Testis (tissue), 3 donors: ENCODE measurements around the gene PARS2. TPM values are rescaled to one million over a fixed set of nuclear protein-coding genes. Genes with fewer than 3 reads are reported as not detected.
A peak's percentile ranks its signal among the peaks of the same experiment; 100 is the strongest.

Experiments
- DNase-seq: peaks from one replicate; pipeline ENCODE4 v3.0.0-alpha.2; 2019
- H3K27ac ChIP-seq, 2 donors: fragments of 200-600 bp; sonication (generic); one replicate each; pipeline ENCODE4 v1.5.1; 2019
- H3K27me3 ChIP-seq: fragments of 200-600 bp; sonication (generic); one replicate; pipeline ENCODE4 v1.5.1; 2019
- H3K36me3 ChIP-seq: fragments of 200-600 bp; sonication (generic); one replicate; pipeline ENCODE4 v1.5.1; 2017; ENCODE audit warnings: low read depth; ENCODE audit errors: missing control alignments
- H3K4me1 ChIP-seq: fragments of 200-600 bp; sonication (generic); one replicate; pipeline ENCODE4 v1.5.1; 2019
- H3K4me3 ChIP-seq, 2 donors: fragments of 200-600 bp; sonication (generic); one replicate each; pipeline ENCODE4 v1.5.1; 2017 to 2019
- H3K9me3 ChIP-seq: fragments of 200-600 bp; sonication (generic); one replicate; pipeline ENCODE4 v1.5.1; 2017
- CTCF ChIP-seq, 3 experiments: fragments of 450-650 bp in 2 of 3; fragments of 200-600 bp in 1 of 3; sonication (generic) in 1 of 3; IDR thresholded peaks; one replicate each; pipeline ENCODE4 v1.5.1; 2016 to 2019; ENCODE audit warnings: antibody characterized with exemption in 3 of 3, mild to moderate bottlenecking in 2 of 3, moderate library complexity in 1 of 3
- POLR2A ChIP-seq: fragments of 450-650 bp; IDR thresholded peaks from one replicate; pipeline ENCODE4 v1.6.1; 2017; ENCODE audit warnings: antibody characterized with exemption, mild to moderate bottlenecking, moderate library complexity
- WGBS, 2 donors: methylation state at CpG; one replicate each; pipeline ENCODE4 v1.1.5; 2018; 5-methylcytosine and 5-hydroxymethylcytosine counted together
- intact Hi-C: fragments of 100-400 bp; cut with DNase I; formaldehyde crosslinking; loops from one replicate; pipeline ENCODE4 v1.15.1; 2023; ENCODE audit warnings: low total_unique reads
- polyA plus RNA-seq: library from polyadenylated mRNA; stranded (reverse); fragments of 350-450 nt; fragmentation: Illumina TruSeq; extraction: RNeasy Lipid Tissue Mini Kit (QIAGEN cat#74804); gene quantifications from one replicate; pipeline ENCODE4 v1.2.3, GENCODE V29; 2014; ENCODE audit warnings: low read depth, low replicate concordance; ENCODE audit not compliant: insufficient read depth
- total RNA-seq, 2 donors: library from RNA; depleted of rRNA; stranded (reverse); fragments of >200 nt; gene quantifications; one replicate each; pipeline ENCODE4 v1.2.3, GENCODE V29; 2016

The PARS2 gene
- total and polyA plus RNA-seq, 3 donors from 2014 or later, result 12.8 to 16.5 (median 13.9) TPM

- H3K36me3 ChIP-seq, result no peaks in the 10 kb centered on the region
- H3K9me3 ChIP-seq, result no peaks in the 10 kb centered on the region
- H3K27me3 ChIP-seq, result no peaks in the 10 kb centered on the region
- peak overlapping the region in 1 of 2 donors; percentile 27 for H3K4me3 ChIP-seq
- intact Hi-C loops, result no loop called here
- H3K4me1 ChIP-seq, result no peaks in the 10 kb centered on the region
- H3K27ac ChIP-seq, result no peak overlapping the region
- no peak for TF ChIP-seq POLR2A
- TF ChIP-seq CTCF (IDR thresholded peaks at IDR 0.05), result no peak
- 54 to 81% methylated on average over 3 of the region's 3 CpGs for WGBS, 2 donors
- no peak for DNase-seq
Measured at GRCh38 chr1:54805466-54805865, 41.1 kb upstream of the PARS2 start.

DNA sequence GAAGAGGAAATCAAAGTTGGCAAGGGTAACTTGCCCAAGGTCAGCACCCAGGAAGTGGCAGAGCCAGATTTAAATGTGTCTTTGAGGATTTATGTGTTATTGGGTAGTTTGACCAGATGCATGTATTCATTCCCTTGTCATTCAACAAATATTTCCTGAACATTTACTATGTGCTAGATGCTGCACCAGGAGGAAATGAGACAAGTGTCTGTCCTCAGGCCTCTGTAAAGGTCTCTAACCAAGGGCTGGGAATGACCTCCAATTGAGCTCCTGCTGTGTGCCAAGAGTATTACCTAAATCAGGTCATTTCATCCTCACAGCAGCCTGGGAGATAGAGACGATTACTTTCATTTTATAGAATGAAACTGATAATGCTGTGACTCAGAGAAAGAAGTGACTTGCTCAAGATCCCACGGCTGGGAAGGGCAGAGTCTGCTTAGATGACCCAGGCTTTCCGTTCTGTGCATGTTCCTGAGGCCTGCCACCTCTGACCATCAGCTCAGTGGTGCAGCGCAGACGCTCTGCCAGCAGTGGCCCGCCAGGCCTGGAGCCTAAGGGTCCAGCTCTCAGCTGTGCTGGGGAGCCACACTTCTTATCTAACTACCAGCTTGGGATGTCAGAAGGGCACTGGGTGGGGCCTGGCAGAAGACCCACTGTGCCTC, 40.3 kb upstream of the PARS2 start:
- intact Hi-C loops, result no loop called here
- H3K27ac ChIP-seq, result no peak overlapping the region
- H3K4me3 ChIP-seq, result no peak overlapping the region
- 90 to 91% methylated on average over 6 of the region's 6 CpGs for WGBS, 2 donors
- H3K36me3 ChIP-seq, result no peaks in the 10 kb centered on the region
- DNase-seq, result no peak
- TF ChIP-seq CTCF (IDR thresholded peaks at IDR 0.05), result no peak
- TF ChIP-seq POLR2A, result no peak
- H3K4me1 ChIP-seq, result no peaks in the 10 kb centered on the region
- no peaks in the 10 kb centered on the region for H3K9me3 ChIP-seq
- no peaks in the 10 kb centered on the region for H3K27me3 ChIP-seq

- no peak overlapping the region for H3K4me3 ChIP-seq
- WGBS, 2 donors, result 45 to 46% methylated on average over 4 of the region's 4 CpGs
- intact Hi-C loops, result no loop called here
- no peaks in the 10 kb centered on the region for H3K4me1 ChIP-seq
- TF ChIP-seq POLR2A, result no peak
- TF ChIP-seq CTCF (IDR thresholded peaks at IDR 0.05), result no peak
- H3K27me3 ChIP-seq, result no peaks in the 10 kb centered on the region
- H3K9me3 ChIP-seq, result no peaks in the 10 kb centered on the region
- no peak overlapping the region for H3K27ac ChIP-seq
- DNase-seq, result peak; percentile 56
- H3K36me3 ChIP-seq, result no peaks in the 10 kb centered on the region
Measured at GRCh38 chr1:54803761-54804470, 39.6 kb upstream of the PARS2 start.

DNA sequence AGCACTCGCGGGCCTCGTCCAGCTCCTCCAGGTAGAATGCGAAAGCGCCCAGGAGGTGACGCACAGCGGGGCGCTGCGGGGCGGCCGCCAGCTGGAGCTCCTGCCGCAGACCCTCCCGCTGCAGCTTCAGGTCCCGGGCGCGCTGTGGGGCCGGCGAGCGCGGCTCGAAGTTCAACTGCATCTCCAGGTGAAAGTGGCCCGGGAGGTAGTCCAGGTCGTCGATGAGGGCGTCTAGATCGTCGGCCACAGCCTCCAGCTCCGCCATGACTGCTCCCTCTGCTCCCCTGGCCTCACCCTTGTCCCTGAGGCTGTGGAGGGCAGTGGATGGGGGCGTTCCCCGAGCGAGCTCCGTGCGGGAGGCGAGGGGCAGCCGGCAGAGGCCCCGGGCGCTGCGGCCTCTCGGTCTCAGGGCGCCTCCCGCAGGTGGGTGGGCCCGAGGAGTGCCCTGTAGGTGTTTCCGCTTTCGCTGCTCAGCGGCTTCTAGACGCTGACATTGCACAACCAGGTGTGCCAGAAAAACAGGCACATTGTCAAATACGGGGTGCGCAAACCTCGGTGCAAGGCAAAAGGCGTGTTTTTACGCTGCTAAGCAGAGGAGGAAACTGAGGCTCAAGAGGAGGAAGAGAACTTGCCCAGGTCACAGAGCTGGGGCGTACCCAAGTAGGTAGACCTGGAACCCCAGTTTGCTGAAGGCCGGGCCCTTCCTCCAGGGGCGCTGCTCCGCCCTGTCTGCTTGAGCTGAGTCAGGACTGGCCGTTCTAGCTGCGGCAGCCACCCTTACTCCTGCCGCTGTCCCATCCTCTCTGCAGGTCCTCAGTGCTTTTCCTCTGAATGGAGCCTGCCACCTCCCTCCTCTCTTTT, 36.8 kb upstream of the PARS2 start, which contains the start of gene TTC22:
Gene TTC22 (minus strand): TSS at position 425 of the 861 bp plus-strand sequence. CDS start 160 bp downstream, at position 265.
- H3K27me3 ChIP-seq, result no peaks in the 10 kb centered on the region
- no peak within 1 kb of the TSS for H3K27ac ChIP-seq
- WGBS, 2 donors, result 4 to 5% methylated on average over 26 to 41 of the region's 58 CpGs

More for the DNA sequence above, 36.8 kb upstream of the PARS2 start, which contains the start of gene TTC22:
- Histone ChIP-seq H3K4me1 (no peaks in the 10 kb centered on the region), H3K9me3 (no peaks in the 10 kb centered on the region), H3K36me3 (no peaks in the 10 kb centered on the region), H3K4me3 (peak within 1 kb of the TSS; percentile 34 to 56)
- intact Hi-C loops, result no loop called here
- DNase-seq, result no peak
- no peak for TF ChIP-seq POLR2A
- no peak for TF ChIP-seq CTCF (IDR thresholded peaks at IDR 0.05)
